ENCODE measurements around the gene BSCL2.

The BSCL2 gene

GRCh38 chr11:62645671-62645945 lies 61.6 kb downstream of the BSCL2 start:
- peak overlapping the region; percentile 75 for H3K4me3 ChIP-seq (ENCODE audit: low read length)
- no peak for TF ChIP-seq CTCF (conservative IDR thresholded peaks at IDR 0.05; ENCODE audit: low read length)
- DNase-seq (ENCODE audit: low read depth), result no peak

- H3K4me3 ChIP-seq (ENCODE audit: low read length), result no peak overlapping the region
- no peak for DNase-seq (ENCODE audit: low read depth)
- TF ChIP-seq CTCF (conservative IDR thresholded peaks at IDR 0.05; ENCODE audit: low read length), result no peak
Measured at GRCh38 chr11:62644220-62644619, 63.0 kb downstream of the BSCL2 start.

All from AG10803 (cell line).